GM18873 (cell line): ENCODE data around the gene TMEM158.

ENCODE experiments used
- ATAC-seq: cut with Tn5 transposase; IDR thresholded peaks from one replicate; pipeline ENCODE4 v1.9.1; 2021; ENCODE audit warnings: mild to moderate bottlenecking, moderate library complexity, moderate number of reproducible peaks; ENCODE audit not compliant: unreplicated experiment, low FRiP score

The TMEM158 gene

GRCh38 chr3:45207446-45207845, 18.6 kb downstream of the TMEM158 start:
- ATAC-seq = no peak

- no peak for ATAC-seq
Measured at GRCh38 chr3:45205126-45205525, 21.0 kb downstream of the TMEM158 start.

- ATAC-seq = no peak
Measured at GRCh38 chr3:45204136-45204535, 22.0 kb downstream of the TMEM158 start.

- no peak for ATAC-seq
Measured at GRCh38 chr3:45199837-45200648, 26.0 kb downstream of the TMEM158 start.

- no peak for ATAC-seq
Measured at GRCh38 chr3:45198264-45199260, 27.5 kb downstream of the TMEM158 start.

- ATAC-seq = no peak
Measured at GRCh38 chr3:45194791-45195190, 31.3 kb downstream of the TMEM158 start.

- ATAC-seq = no peak
Measured at GRCh38 chr3:45191924-45192417, 34.1 kb downstream of the TMEM158 start.

- ATAC-seq = no peak
Measured at GRCh38 chr3:45191424-45191823, 34.7 kb downstream of the TMEM158 start.

GRCh38 chr3:45188719-45189659, 37.1 kb downstream of the TMEM158 start:
- no peak for ATAC-seq

- ATAC-seq = no peak
Measured at GRCh38 chr3:45187694-45188141, 38.4 kb downstream of the TMEM158 start.

- ATAC-seq = no peak
Measured at GRCh38 chr3:45186871-45187270, 39.2 kb downstream of the TMEM158 start.

- no peak for ATAC-seq
Measured at GRCh38 chr3:45185461-45185860, 40.6 kb downstream of the TMEM158 start.

GRCh38 chr3:45185052-45185451, 41.0 kb downstream of the TMEM158 start:
- no peak for ATAC-seq

GRCh38 chr3:45183872-45184262, 42.2 kb downstream of the TMEM158 start:
- ATAC-seq = no peak

GRCh38 chr3:45182915-45183871, 42.9 kb downstream of the TMEM158 start:
- no peak for ATAC-seq

GRCh38 chr3:45181496-45181895, 44.6 kb downstream of the TMEM158 start:
- ATAC-seq = no peak

GRCh38 chr3:45180899-45181298, 45.2 kb downstream of the TMEM158 start:
- ATAC-seq = no peak

- ATAC-seq = no peak
Measured at GRCh38 chr3:45180051-45180450, 46.0 kb downstream of the TMEM158 start.

GRCh38 chr3:45179163-45179562, 46.9 kb downstream of the TMEM158 start:
- no peak for ATAC-seq
